ENCODE results near the gene FNDC10. TPM values are rescaled to one million over a fixed set of nuclear protein-coding genes. Genes with fewer than 3 reads are reported as not detected.
"Not testable (repeated sequence)": the region's sequence is repeated elsewhere in the genome, so short reads cannot be mapped to it uniquely, and the experiment has no call there.

Gene FNDC10
- 1 to 10 TPM in 1 of 4 donors, under 1 TPM in 2, not detected in 1; 0.50 to 1.9 (median 0.84) TPM for total RNA-seq

GRCh38 chr1:1599935-1600860, at the start of gene FNDC10:
FNDC10 (minus strand) TSS chr1:1600135; CDS start chr1:1600015, 120 bp downstream.
- TF ChIP-seq CTCF (IDR thresholded peaks at IDR 0.05) = no peak
- no peak for TF ChIP-seq POLR2A (IDR thresholded peaks at IDR 0.05; ENCODE audit: low read depth)
- no peak for TF ChIP-seq POLR2AphosphoS5 (IDR thresholded peaks at IDR 0.05)
- no peak for TF ChIP-seq EP300 (IDR thresholded peaks at IDR 0.05)
- Histone ChIP-seq H3K36me3 (no peaks in the 10 kb centered on the region), H3K4me1 (peaks cover 19 to 38% (median 25%) of the 10 kb centered on the region in 4 donors), H3K27me3 (peaks cover 0 to 88% (median 25%) of the 10 kb centered on the region in 4 donors), H3K27ac (replicated peaks in 1 of 4) (no peak within 1 kb of the TSS), H3K9me3 (no peaks in the 10 kb centered on the region), H3K4me3 (peak within 1 kb of the TSS; percentile 44 to 58 (median 48))
- no peak for DNase-seq (ENCODE audit: extremely low spot score)
- 30% methylated on average over 2 of the region's 125 CpGs for whole genome bisulfite sequencing
- intact Hi-C loops (cut with DNase I) = no loop called here

GRCh38 chr1:1648265-1648664, 48.3 kb upstream of the FNDC10 start:
- DNase-seq (ENCODE audit: extremely low spot score); H3K4me1 ChIP-seq; H3K27ac ChIP-seq (replicated peaks in 1 of 4); H3K4me3 ChIP-seq; intact Hi-C loops (cut with DNase I); H3K9me3 ChIP-seq; H3K27me3 ChIP-seq: not testable (repeated sequence)
- 94% methylated on average over 11 of the region's 11 CpGs for WGBS
- H3K36me3 ChIP-seq = peaks cover 39 to 72% (median 70%) of the 10 kb centered on the region in 4 donors

GRCh38 chr1:1647567-1648241, 47.8 kb upstream of the FNDC10 start:
- H3K4me3 ChIP-seq; H3K27me3 ChIP-seq; H3K9me3 ChIP-seq; intact Hi-C loops (cut with DNase I); H3K4me1 ChIP-seq; H3K27ac ChIP-seq (replicated peaks in 1 of 4); DNase-seq (ENCODE audit: extremely low spot score): not testable (repeated sequence)
- H3K36me3 ChIP-seq = peaks cover 39 to 66% (median 64%) of the 10 kb centered on the region in 4 donors
- WGBS = 94% methylated on average over 17 of the region's 17 CpGs

- H3K9me3 ChIP-seq; H3K27me3 ChIP-seq; DNase-seq (ENCODE audit: extremely low spot score); H3K4me3 ChIP-seq; intact Hi-C loops (cut with DNase I); H3K27ac ChIP-seq (replicated peaks in 1 of 4); H3K4me1 ChIP-seq: not testable (repeated sequence)
- WGBS = 81% methylated on average over 5 of the region's 5 CpGs
- peaks cover 26 to 54% (median 50%) of the 10 kb centered on the region in 4 donors for H3K36me3 ChIP-seq
These were observed 46.4 kb upstream of the FNDC10 start for GRCh38 chr1:1646326-1646725.

GRCh38 chr1:1640711-1641461, 41.0 kb upstream of the FNDC10 start:
- H3K27ac ChIP-seq (replicated peaks in 1 of 4); DNase-seq (ENCODE audit: extremely low spot score); H3K9me3 ChIP-seq; H3K4me1 ChIP-seq; H3K4me3 ChIP-seq; H3K27me3 ChIP-seq; intact Hi-C loops (cut with DNase I): not testable (repeated sequence)
- peaks cover 19 to 52% (median 40%) of the 10 kb centered on the region in 4 donors for H3K36me3 ChIP-seq
- WGBS = 94% methylated on average over 16 of the region's 38 CpGs

- intact Hi-C loops (cut with DNase I); H3K27me3 ChIP-seq; H3K4me3 ChIP-seq; DNase-seq (ENCODE audit: extremely low spot score); H3K9me3 ChIP-seq; H3K27ac ChIP-seq (replicated peaks in 1 of 4); H3K4me1 ChIP-seq: not testable (repeated sequence)
- peaks cover 19 to 49% (median 38%) of the 10 kb centered on the region in 4 donors for H3K36me3 ChIP-seq
- 89% methylated on average over 8 of the region's 25 CpGs for WGBS
These were observed 40.1 kb upstream of the FNDC10 start for GRCh38 chr1:1640081-1640480.

GRCh38 chr1:1639368-1639767, 39.4 kb upstream of the FNDC10 start:
- intact Hi-C loops (cut with DNase I); H3K9me3 ChIP-seq; H3K27me3 ChIP-seq; DNase-seq (ENCODE audit: extremely low spot score); H3K27ac ChIP-seq (replicated peaks in 1 of 4); H3K4me3 ChIP-seq; H3K4me1 ChIP-seq: not testable (repeated sequence)
- peaks cover 19 to 49% (median 38%) of the 10 kb centered on the region in 4 donors for H3K36me3 ChIP-seq
- 88% methylated on average over 3 of the region's 16 CpGs for WGBS

- intact Hi-C loops (cut with DNase I) = not testable (repeated sequence)
- 79% methylated on average over 3 of the region's 13 CpGs for WGBS
These were observed 38.6 kb upstream of the FNDC10 start for GRCh38 chr1:1638528-1638927.

GRCh38 chr1:1637479-1637875, 37.5 kb upstream of the FNDC10 start:
- 98% methylated on average over 11 of the region's 14 CpGs for WGBS
- H3K27me3 ChIP-seq; H3K4me3 ChIP-seq; DNase-seq (ENCODE audit: extremely low spot score); H3K4me1 ChIP-seq; H3K27ac ChIP-seq (replicated peaks in 1 of 4); H3K9me3 ChIP-seq; intact Hi-C loops (cut with DNase I): not testable (repeated sequence)
- H3K36me3 ChIP-seq = peaks cover 19 to 49% (median 38%) of the 10 kb centered on the region in 4 donors

More at GRCh38 chr1:1638528-1638927, 38.6 kb upstream of the FNDC10 start:
- peaks cover 19 to 49% (median 38%) of the 10 kb centered on the region in 4 donors for H3K36me3 ChIP-seq
- not testable (repeated sequence) for H3K27ac ChIP-seq (replicated peaks in 1 of 4); H3K9me3 ChIP-seq; H3K27me3 ChIP-seq; H3K4me1 ChIP-seq; H3K4me3 ChIP-seq; DNase-seq (ENCODE audit: extremely low spot score)

GRCh38 chr1:1636621-1637478, 36.9 kb upstream of the FNDC10 start:
- DNase-seq (ENCODE audit: extremely low spot score); intact Hi-C loops (cut with DNase I); H3K27me3 ChIP-seq; H3K4me1 ChIP-seq; H3K9me3 ChIP-seq; H3K4me3 ChIP-seq; H3K27ac ChIP-seq (replicated peaks in 1 of 4): not testable (repeated sequence)
- WGBS = 85% methylated on average over 22 of the region's 37 CpGs
- H3K36me3 ChIP-seq = peaks cover 19 to 49% (median 38%) of the 10 kb centered on the region in 4 donors

Measured in esophagus muscularis mucosa (tissue), 4 donors.